ENCODE data around the gene YWHAH. TPM values are rescaled to one million over a fixed set of nuclear protein-coding genes. Genes with fewer than 3 reads are reported as not detected.

Gene YWHAH
- total RNA-seq, 2 donors from 2014 or later: 207 to 269 TPM

DNA sequence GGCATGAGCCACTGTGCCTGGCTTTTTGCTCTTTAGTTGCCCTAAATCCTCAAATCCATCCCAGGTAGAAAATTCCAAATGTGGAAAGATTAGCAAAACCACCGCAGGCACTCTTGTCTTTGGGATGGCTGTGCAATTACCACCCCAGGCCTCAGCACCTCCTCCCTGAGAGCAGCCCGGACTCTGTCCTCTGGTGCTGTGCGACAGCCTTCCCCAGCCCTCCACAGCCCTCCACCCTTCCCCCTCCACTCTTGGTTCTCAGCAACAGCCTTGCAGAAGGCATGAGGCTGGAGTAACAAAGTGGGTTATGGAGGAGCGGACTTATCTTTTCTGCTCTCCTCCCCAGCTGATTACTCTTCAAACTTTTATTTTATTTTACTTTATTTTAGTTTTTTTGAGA is 44.7 kb upstream of the YWHAH start:
- no peaks in the 10 kb centered on the region for H3K9me3 ChIP-seq
- H3K4me1 ChIP-seq: no peaks in the 10 kb centered on the region
- H3K9ac ChIP-seq (ENCODE audit: low read depth in 2 of 2, low read length in 2 of 2): no peak overlapping the region
- no peaks in the 10 kb centered on the region for H3K27me3 ChIP-seq
- H3K27ac ChIP-seq: no peak overlapping the region
- H3K4me3 ChIP-seq: no peak overlapping the region
- H3K36me3 ChIP-seq: no peaks in the 10 kb centered on the region
- DNase-seq: no peak
- TF ChIP-seq, protein P1, sequence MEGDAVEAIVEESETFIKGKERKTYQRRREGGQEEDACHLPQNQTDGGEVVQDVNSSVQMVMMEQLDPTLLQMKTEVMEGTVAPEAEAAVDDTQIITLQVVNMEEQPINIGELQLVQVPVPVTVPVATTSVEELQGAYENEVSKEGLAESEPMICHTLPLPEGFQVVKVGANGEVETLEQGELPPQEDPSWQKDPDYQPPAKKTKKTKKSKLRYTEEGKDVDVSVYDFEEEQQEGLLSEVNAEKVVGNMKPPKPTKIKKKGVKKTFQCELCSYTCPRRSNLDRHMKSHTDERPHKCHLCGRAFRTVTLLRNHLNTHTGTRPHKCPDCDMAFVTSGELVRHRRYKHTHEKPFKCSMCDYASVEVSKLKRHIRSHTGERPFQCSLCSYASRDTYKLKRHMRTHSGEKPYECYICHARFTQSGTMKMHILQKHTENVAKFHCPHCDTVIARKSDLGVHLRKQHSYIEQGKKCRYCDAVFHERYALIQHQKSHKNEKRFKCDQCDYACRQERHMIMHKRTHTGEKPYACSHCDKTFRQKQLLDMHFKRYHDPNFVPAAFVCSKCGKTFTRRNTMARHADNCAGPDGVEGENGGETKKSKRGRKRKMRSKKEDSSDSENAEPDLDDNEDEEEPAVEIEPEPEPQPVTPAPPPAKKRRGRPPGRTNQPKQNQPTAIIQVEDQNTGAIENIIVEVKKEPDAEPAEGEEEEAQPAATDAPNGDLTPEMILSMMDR (IDR thresholded peaks at IDR 0.05): no peak
- intact Hi-C loops (cut with DNase I): no loop called here

DNA sequence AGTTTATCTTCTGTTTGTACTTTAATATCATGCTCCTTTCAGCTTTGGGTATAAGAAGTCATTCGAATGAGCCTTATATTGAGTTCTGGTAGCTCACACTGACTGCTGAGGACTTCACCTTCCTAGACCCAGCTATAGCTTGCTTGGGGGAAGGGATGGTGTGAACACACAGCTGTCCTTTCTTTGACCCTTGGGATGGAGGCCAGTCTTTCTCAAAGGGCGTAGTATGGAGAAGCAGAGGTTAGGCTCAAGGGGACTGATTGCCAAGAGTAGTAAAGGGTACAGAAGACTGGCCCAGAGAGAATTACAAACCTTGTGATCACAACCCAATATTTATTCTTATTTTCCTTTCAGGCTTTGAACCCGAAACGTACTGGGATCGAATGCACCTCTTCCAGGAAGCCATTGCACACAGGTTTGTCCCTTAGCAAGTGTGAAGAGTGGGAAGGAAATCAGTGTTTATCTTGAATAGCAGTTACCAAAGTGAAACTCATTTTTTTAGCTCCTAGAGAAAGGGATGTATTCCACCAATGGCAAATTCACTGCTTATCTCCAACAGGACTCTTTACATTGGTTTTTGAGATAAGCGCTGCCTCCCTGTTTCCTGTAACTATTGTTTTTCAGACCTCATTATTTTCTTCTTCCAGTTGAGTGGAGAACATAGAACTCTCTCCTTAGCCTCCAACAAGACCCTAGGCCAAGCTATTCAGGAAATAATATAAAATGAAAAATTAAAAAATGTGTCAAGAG is 42.8 kb upstream of the YWHAH start:
- H3K27me3 ChIP-seq: no peaks in the 10 kb centered on the region
- H3K9ac ChIP-seq (ENCODE audit: low read depth in 2 of 2, low read length in 2 of 2): no peak overlapping the region
- no peak for DNase-seq
- H3K4me3 ChIP-seq: no peak overlapping the region
- intact Hi-C loops (cut with DNase I): no loop called here
- TF ChIP-seq, protein P1 (IDR thresholded peaks at IDR 0.05): no peak
- no peaks in the 10 kb centered on the region for H3K9me3 ChIP-seq
- H3K27ac ChIP-seq: no peak overlapping the region
- no peaks in the 10 kb centered on the region for H3K36me3 ChIP-seq
- H3K4me1 ChIP-seq: no peaks in the 10 kb centered on the region

DNA sequence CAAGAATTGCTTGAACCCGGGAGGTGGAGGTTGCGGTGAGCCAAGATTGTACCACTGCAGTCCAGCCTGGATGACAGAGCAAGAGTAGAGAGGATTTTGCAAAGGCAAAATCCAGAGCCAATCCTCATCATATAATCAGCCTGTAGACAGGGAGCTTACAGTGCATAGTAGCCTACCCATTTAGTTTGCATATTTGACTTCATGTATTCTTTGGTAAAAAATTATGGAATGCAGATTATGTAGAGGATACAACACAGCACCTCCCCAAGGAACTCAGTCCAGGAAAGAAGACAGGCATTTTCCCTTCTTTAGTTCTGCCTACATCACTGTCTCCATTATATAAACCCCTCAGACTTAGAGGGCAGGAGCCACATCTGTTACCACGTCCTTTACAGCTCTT is 39.7 kb upstream of the YWHAH start:
- intact Hi-C loops (cut with DNase I): no loop called here
- Histone ChIP-seq H3K9ac (ENCODE audit: low read depth in 2 of 2, low read length in 2 of 2) (no peak overlapping the region), H3K4me3 (no peak overlapping the region), H3K27ac (no peak overlapping the region), H3K9me3 (no peaks in the 10 kb centered on the region), H3K36me3 (no peaks in the 10 kb centered on the region), H3K27me3 (no peaks in the 10 kb centered on the region), H3K4me1 (no peaks in the 10 kb centered on the region)
- TF ChIP-seq, protein P1 (IDR thresholded peaks at IDR 0.05): no peak
- no peak for DNase-seq

DNA sequence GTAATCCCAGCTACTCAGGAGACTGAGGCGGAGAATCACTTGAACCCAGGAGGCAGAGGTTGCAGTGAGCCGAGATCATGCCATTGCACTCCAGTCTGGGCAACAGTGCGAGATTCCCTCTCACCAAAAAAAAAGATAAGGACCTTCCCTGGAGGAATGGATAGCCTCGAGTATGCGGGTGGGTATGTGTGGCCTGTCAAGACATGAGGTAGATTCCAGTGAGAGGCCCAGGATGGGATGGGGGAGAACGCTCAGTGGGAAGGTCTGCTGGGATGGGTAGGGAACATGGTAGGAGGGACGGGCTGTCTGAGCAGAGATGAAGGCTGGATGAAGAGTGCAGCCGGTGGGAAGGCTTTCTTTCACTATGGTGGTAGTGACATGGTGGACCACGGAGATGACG is 39.0 kb upstream of the YWHAH start:
- no peak overlapping the region for H3K9ac ChIP-seq (ENCODE audit: low read depth in 2 of 2, low read length in 2 of 2)
- TF ChIP-seq, protein P1 (IDR thresholded peaks at IDR 0.05): no peak
- no peaks in the 10 kb centered on the region for H3K36me3 ChIP-seq
- no peak for DNase-seq
- H3K9me3 ChIP-seq: no peaks in the 10 kb centered on the region
- H3K4me3 ChIP-seq: no peak overlapping the region
- no peak overlapping the region for H3K27ac ChIP-seq
- intact Hi-C loops (cut with DNase I): no loop called here
- H3K27me3 ChIP-seq: no peaks in the 10 kb centered on the region
- no peaks in the 10 kb centered on the region for H3K4me1 ChIP-seq

DNA sequence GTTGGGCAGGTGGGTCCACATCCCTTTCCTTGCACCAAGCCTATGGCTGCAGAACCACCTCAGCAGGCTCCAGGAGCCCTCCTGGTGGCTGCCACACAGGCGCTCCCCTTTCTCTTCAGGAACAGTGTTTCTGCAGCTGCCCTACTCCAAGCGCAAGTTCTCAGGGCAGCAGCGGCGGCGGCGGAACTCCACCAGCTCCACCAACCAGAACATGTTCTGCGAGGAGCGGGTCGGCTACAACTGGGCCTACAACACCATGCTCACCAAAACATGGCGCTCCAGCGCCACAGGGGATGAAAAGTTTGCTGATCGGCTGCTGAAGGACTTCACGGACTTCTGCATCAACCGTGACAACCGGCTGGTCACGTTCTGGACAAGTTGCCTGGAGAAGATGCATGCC is 38.2 kb upstream of the YWHAH start:
- no peak for DNase-seq
- Histone ChIP-seq H3K9ac (ENCODE audit: low read depth in 2 of 2, low read length in 2 of 2) (no peak overlapping the region), H3K4me1 (no peaks in the 10 kb centered on the region), H3K27me3 (no peaks in the 10 kb centered on the region), H3K4me3 (no peak overlapping the region), H3K36me3 (no peaks in the 10 kb centered on the region), H3K27ac (no peak overlapping the region), H3K9me3 (no peaks in the 10 kb centered on the region)
- TF ChIP-seq, protein P1 (IDR thresholded peaks at IDR 0.05): no peak
- intact Hi-C loops (cut with DNase I): no loop called here

All from colonic mucosa (tissue), 4 donors.